NOMO-1 treated with DMSO at 0.1 percent for 48 hours (cell line): ENCODE measurements around the gene HADHA.
"Not testable (repeated sequence)": the region's sequence is repeated elsewhere in the genome, so short reads cannot be mapped to it uniquely, and the experiment has no call there.

Experiments used
- DNase-seq: peaks from one replicate; lab custom pipeline; 2025; ENCODE audit not compliant: unreplicated experiment; lab: John Stamatoyannopoulos, UW

The HADHA gene

DNA sequence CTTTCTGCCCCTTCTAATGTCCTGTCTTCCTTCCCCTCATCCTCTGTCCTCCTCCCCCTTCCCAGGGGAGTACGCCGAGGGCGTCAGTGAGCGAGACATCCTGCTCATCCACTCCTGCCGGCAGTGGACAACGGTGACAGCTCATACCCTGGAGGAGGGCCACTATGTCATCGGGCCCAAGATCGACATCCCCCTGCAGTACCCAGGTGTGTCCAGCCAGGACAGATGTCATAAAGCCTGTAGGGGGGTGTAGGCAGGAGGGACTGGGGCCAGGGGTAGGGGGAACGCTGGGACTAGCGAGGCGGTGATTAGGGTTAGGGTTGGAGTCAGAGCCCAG lies 68.2 kb downstream of the HADHA start:
- DNase-seq, result no peak

- DNase-seq, result no peak
Observed at GRCh38 chr2:26175466-26176278, 68.8 kb downstream of the HADHA start.

DNA sequence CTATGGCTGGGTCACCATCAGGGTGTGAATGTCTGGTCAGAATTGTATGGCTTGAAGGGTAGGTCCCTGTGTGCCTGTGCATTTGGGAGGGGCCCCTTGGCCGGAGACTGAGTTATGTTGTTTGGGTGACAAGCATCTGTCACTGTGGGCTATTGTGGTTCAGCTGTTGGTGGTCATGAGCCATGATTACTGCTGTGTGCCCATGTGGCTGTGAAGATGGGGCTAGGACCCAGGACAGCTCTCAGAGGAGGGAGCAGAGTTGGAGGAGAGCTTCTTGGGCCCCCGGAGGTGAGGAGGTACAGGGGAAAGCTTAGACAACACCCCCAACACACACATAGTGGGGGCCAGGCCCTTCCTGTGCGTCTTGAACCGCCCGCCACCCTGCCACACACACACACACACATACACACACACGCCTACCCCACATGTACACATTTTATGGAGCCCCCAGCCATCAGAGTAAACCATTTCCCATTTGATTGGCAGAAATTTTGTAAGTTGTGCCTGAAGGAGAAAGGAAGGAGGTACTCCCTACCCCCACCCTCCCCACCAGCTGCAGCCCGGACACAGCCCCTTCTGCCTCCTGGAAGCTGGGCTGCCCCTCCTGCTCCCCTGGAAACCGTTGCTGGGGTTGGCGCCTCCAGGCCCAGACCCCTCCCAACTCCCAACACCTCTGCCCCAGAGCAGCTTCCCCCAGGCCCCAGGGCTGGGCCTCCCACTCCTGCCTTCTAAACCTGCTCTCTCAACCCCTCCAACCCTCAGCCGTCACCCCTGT lies 69.6 kb downstream of the HADHA start:
- DNase-seq, result no peak

DNA sequence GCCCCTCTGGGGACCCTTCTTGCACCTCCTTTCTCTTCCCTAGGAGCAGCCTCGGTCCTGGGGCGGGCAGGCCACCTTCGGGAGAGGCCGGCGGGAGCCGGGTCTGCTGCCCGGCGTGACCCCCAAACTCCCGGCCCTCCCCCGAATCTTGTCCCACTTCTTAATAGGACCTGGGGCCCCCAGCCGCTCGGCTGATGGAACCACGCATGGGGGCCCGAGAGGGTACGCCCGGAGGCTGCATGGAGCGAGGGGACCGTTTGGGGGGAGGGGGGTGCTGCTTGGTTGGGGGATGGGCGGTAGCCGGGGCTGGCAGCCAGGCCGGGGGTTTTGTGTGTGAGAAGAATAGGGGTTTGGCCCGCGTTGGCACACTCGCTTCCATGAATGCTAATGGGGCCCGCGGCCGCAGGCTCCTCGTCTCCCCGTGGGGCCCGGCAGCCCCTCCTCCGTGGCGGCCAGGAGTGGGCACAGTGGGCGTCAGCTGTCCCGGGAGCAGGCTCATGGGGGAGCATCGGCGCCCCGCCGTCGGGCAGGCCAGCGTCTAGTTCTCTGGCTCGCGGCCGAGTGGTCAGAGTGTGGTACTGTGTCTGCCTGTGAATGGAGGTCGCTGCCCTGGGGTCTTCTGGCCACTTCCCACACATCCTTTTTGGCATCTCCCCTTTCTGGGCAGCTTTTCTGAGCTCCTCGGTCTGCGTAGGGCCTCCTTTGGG lies 70.5 kb downstream of the HADHA start:
- no peak for DNase-seq

GRCh38 chr2:26172871-26173775 lies 71.3 kb downstream of the HADHA start, which contains the start of gene GAREM2:
GAREM2 (plus strand) TSS chr2:26173088; CDS start chr2:26173221, 133 bp downstream.
- DNase-seq, result no peak

DNA sequence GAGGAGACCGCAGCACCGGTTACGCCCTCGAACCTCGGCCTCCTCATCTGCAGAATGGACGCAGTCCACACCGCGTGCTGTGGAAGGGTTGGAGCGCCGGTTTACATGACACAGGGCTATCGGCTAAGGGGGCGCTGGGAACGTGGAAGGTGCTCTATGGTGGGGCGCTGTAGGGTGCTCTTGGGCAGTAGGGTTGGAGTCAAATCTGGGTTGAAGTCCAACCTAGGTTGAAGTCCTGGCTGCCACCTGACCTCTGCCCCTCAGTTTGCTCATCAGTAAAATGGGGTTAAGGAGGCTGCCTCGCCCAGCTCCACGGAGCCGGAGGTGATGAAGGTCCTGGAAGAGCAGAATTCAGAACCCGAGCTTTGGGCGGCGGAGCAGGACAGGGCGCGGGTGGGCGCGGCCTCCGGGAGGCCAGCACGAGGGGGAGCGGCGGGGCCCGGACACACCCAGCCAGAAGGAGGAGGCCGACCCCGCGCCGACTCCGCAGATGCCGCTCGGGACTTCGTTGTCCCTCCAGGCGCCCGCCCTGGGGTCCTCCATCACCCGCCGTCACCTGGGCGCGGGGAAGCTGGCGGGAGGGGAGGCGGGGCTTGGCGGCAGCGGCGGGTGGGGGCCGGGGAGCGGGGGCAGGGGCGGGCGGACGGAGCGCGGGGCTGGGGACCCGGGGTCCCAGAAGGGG lies 72.1 kb downstream of the HADHA start:
- DNase-seq, result no peak

DNA sequence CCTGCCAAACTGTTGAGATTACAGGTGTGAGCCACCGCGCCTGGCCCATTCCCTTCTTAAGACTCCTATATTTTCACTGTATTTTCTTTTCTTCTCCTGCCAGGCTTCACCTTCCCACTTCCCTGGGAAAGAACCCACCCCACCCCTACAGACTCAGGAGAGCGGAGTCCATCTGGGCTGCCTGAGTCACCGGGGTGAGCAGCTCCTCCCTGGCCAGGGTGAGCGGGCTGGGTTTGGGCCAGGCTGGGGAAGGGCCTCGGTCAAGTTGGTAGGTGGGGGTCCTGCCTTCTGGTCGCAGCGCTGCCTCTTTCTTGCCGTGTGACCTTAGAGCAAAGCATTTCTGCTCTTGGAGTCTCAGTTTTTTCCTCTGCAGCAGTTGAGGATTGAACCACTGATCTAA lies 73.6 kb downstream of the HADHA start:
- DNase-seq, result no peak

DNA sequence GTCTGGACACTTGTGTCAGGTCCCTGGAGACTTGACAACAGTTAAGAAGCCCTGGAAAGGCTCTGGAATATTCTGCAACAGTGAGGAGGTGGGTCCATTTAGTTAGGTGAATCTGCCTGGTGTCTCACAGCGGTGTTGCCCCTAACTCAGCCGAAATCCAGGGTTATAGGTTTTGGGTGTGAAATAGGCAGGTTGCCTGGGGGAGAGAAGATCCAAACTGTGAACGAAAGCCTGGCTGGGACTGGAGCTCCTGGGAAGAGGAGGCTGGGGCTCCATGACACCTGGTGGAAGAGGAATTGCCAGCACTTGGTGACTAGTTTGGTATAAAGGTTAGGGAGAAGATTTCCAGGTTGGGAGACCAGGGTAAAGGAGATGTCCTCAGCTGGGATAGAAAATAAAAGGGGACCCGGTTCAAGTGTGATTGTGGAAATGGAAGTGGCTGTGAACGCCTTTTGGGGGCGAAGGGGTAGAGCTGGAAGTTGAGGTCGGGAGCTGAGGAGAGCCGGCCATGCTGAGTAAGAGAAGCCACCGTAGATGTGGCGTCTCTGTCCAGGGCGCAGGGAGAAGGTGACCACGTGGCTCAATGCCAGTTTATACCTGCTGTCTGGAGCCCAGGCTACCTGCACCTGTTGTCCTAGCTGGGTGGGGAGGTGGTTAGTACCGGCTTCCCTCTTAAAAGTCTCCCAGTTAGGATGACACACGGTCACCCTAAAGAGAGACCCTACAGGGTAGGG lies 74.6 kb downstream of the HADHA start:
- DNase-seq, result no peak

- no peak for DNase-seq
Observed at GRCh38 chr2:26169226-26169625, 75.2 kb downstream of the HADHA start.

GRCh38 chr2:26168785-26169184 lies 75.6 kb downstream of the HADHA start:
- no peak for DNase-seq

DNA sequence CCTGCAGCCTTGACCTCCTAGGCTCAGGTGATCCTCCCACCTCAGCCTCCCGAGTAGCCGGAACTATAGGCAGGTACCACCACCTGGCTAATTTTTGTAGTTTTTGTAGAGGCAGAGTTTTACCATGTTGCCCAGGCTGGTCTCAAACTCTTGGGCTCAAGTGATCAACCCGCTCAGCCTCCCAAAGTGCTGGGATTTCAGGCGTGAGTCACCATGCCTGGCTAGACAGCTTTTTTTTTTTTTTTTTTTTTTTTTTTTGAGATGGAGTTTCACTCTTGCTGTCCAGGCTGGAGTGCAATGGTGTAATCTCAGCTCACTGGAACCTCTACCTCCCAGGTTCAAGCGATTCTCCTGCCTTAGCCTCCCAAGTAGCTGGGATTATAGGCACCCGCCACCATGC lies 77.9 kb downstream of the HADHA start:
- DNase-seq, result not testable (repeated sequence)

GRCh38 chr2:26165403-26165802 lies 79.0 kb downstream of the HADHA start:
- DNase-seq, result no peak

DNA sequence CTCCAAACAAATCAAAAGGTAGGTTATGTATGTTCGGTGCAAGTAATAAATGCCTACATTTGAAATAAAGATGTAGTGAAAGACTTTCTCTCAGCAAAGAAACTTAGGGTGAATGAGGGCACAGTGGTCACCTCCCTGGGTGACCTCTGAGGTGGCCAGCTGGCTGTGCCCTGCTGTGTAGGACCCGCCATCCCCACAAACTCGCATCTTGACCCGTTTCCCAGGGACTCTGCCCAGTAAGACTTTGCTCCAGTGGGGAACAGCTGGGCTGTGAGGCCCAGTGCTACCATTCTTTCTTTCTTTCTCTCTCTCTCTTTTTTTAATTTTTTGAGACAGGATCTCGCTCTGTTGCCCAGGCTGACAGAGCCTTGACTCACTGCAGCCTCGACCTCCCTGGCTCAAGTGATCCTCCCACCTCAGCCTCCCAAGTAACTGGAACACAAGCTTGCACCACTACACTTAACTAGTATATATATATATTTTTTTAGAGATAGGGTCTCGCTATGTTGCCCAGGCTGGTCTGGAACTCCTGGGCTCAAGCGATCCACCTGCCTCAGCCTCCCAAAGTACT lies 79.7 kb downstream of the HADHA start:
- DNase-seq, result no peak

- no peak for DNase-seq
Observed at GRCh38 chr2:26164231-26164630, 80.2 kb downstream of the HADHA start.

- DNase-seq, result no peak
Observed at GRCh38 chr2:26162963-26163362, 81.5 kb downstream of the HADHA start.

DNA sequence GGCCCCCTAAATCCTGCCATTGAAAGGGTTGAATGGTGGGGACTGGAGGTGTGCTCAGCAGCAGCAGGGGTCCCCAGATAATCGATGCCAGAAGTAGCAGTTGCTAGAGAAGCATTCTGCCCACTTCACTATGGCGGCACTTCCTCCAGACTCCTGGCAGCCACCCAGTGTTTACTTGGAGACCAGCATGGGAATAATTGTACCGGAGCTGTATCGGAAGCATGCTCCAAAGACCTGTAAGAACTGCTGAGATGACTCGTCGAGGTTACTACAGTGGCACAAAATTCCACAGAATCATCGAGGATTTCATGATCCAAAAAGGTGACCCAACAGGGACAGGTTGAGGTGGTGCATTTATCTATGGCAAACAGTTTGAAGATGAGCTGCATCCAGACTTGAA lies 82.5 kb downstream of the HADHA start:
- DNase-seq, result no peak

- DNase-seq, result no peak
Observed at GRCh38 chr2:26157580-26157979, 86.9 kb downstream of the HADHA start.

GRCh38 chr2:26150243-26150642 lies 94.2 kb downstream of the HADHA start:
- no peak for DNase-seq

- DNase-seq, result no peak
Observed at GRCh38 chr2:26148501-26148900, 95.9 kb downstream of the HADHA start.
